ENCODE measurements around the gene MADCAM1.

DNA sequence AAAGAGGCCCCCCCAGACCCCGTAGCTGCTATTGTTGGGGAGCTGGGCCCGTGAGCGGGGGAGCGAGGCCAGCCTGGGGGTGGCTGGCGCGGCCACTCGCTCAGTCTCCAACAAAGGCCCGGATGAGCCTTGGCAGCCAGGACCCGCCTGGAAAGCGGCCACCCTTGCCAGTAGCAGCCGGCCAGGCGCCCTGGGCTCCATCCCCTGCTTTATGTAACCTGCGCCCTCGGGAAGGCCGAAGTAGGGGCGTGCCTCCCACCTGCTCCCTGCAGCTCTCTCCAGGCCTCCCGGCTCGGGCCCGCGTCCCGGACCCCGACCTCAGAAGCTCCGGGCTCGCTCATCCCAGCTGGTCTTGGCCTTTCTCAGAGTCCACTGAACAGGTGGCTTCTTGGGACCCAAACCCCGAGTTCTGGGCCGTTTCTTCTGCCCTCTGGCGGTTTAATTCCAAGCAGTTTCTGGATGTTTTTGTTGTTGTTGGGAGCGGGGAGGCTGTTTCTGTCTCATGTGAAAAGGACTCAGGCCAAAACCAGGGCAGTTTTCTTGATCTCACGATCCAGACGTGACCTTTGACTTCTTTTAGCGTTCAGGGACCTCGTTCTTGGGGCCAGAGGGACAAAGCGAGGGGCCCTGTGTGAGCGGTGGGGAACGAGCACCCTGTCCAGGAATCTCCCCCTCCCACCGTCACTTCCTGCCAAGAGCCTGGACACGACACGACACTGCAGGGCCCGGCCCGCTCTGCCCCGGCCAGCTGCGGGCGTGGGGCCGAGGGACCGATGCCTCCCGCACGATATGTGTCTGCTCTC is 36.5 kb downstream of the MADCAM1 start:
- TF ChIP-seq, protein P1, sequence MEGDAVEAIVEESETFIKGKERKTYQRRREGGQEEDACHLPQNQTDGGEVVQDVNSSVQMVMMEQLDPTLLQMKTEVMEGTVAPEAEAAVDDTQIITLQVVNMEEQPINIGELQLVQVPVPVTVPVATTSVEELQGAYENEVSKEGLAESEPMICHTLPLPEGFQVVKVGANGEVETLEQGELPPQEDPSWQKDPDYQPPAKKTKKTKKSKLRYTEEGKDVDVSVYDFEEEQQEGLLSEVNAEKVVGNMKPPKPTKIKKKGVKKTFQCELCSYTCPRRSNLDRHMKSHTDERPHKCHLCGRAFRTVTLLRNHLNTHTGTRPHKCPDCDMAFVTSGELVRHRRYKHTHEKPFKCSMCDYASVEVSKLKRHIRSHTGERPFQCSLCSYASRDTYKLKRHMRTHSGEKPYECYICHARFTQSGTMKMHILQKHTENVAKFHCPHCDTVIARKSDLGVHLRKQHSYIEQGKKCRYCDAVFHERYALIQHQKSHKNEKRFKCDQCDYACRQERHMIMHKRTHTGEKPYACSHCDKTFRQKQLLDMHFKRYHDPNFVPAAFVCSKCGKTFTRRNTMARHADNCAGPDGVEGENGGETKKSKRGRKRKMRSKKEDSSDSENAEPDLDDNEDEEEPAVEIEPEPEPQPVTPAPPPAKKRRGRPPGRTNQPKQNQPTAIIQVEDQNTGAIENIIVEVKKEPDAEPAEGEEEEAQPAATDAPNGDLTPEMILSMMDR (IDR thresholded peaks at IDR 0.05): peak; percentile 57
- TF ChIP-seq EZH2 (IDR thresholded peaks at IDR 0.05; ENCODE audit: borderline replicate concordance, insufficient read depth, low read depth, low read length, poor library complexity, severe bottlenecking): no peak

Measured in B cell (primary cell).